CD4-positive, alpha-beta T cell treated with Interleukin-4 for 4 hours (primary cell): ENCODE results near the gene APP.
"Not testable (repeated sequence)": the region's sequence is repeated elsewhere in the genome, so short reads cannot be mapped to it uniquely, and the experiment has no call there.

Experiments
- DNase-seq: peaks from one replicate; pipeline ENCODE4 v3.0.0-alpha.2; 2020

Gene APP

GRCh38 chr21:26096494-26097371, 73.8 kb downstream of the APP start:
- no peak for DNase-seq

- no peak for DNase-seq
Observed at GRCh38 chr21:26095131-26095530, 75.4 kb downstream of the APP start.

GRCh38 chr21:26093122-26093521, 77.4 kb downstream of the APP start:
- DNase-seq: no peak

DNA sequence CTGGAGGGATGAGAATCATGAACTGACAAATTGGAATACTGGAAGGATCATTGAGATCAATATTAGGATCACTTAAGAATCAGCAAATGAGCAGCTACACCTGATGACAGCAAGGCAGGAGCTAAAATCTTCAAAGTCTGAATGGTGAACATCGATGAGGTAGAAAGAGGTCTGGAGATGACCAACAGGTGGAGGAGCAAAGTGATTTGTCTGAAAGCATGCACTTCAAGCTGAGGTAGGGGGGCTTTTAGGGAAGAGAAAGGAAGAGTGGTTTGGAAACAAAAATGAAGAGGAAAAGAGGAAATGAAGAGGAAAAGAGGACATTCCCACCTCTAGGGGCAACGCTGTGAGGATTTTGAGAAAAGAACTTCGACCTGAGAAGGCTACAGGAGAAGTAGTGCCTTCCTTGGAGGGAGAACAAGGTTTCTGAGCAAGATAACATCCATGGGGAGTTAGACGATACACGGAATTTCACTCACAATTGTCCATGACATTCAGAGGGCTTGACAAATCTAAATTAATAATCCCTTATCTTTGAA, 79.0 kb downstream of the APP start:
- DNase-seq: no peak

- DNase-seq: no peak
Observed at GRCh38 chr21:26089730-26090129, 80.8 kb downstream of the APP start.

DNA sequence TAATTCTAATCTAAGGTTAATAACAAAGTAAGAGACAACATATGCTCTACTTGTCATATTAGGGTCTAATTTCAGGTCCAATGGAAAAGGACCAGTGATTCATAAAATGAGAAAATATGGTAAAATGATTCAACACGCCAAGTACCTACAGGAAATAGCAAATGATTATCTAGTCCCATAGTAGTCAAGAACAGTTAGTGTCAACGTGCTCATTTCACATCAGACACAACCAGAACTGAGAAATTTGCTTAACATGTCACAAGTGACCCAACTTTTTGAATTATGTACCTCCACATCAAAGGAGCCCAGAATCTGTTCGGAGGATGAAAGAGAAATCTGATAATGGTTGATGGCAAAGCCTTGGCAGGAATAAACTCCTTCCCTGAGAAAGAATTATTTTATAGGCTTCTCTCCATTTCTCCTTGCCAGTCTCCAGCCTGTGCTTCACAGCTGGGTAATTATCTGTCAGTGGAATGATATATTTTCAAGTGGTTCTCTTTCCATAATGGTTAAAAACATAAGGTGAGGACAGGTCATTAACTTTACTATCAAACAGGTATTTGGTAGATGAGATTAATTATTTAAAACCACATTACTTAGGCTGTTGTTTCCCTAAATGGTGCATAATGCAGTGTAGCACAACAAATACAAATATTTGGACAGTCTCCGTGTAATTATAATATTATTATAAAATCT, 83.2 kb downstream of the APP start:
- DNase-seq: no peak

GRCh38 chr21:26085882-26086281, 84.7 kb downstream of the APP start:
- no peak for DNase-seq

DNA sequence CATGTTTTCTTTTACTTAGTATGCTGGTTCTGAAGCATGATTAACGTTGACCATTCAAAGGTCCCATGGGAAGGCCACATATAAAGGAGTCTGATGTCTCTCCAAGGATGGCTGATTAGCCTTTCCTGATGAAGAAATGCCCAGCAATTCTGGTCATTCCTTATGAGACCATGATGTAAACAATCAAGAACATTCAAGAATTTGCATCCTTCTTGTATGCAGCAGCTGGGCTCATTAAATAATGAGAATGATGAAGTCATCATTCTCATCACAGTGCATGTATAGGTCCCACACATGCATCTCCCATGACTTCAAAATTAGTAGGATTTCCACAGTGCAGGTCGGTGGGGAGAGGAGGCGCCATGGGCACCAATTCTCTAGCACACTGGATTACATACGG, 85.4 kb downstream of the APP start:
- DNase-seq: no peak

GRCh38 chr21:26082549-26082948, 88.0 kb downstream of the APP start:
- no peak for DNase-seq

DNA sequence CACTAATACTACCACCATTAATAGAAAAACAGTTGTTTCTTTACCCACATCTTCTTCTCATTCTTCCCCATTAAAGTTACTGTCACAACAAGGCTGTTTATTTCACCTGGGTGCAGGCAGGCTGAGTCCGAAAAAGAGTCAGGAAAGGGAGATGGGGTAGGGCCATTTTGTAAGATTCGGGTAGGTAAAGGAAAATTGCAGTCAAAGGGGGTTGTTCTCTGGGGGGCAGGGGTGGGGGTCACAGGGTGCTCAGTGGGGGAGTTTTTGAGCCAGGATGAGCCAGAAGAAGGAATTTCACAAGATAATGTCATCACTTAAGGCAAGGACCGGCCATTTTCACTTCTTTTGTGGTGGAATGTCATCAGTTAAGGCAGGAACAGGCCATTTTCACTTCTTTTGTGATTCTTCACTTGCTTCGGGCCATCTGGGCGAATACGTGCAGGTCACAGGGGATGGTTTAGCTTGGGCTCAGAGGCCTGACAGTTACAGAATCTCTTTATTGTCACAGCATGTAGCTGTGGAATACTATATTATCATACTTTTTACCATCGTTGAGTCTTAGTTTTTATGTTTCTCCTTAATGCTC, 89.3 kb downstream of the APP start:
- not testable (repeated sequence) for DNase-seq

- no peak for DNase-seq
Observed at GRCh38 chr21:26080211-26080610, 90.4 kb downstream of the APP start.

- no peak for DNase-seq
Observed at GRCh38 chr21:26079366-26079765, 91.2 kb downstream of the APP start.

- no peak for DNase-seq
Observed at GRCh38 chr21:26077521-26077920, 93.0 kb downstream of the APP start.

DNA sequence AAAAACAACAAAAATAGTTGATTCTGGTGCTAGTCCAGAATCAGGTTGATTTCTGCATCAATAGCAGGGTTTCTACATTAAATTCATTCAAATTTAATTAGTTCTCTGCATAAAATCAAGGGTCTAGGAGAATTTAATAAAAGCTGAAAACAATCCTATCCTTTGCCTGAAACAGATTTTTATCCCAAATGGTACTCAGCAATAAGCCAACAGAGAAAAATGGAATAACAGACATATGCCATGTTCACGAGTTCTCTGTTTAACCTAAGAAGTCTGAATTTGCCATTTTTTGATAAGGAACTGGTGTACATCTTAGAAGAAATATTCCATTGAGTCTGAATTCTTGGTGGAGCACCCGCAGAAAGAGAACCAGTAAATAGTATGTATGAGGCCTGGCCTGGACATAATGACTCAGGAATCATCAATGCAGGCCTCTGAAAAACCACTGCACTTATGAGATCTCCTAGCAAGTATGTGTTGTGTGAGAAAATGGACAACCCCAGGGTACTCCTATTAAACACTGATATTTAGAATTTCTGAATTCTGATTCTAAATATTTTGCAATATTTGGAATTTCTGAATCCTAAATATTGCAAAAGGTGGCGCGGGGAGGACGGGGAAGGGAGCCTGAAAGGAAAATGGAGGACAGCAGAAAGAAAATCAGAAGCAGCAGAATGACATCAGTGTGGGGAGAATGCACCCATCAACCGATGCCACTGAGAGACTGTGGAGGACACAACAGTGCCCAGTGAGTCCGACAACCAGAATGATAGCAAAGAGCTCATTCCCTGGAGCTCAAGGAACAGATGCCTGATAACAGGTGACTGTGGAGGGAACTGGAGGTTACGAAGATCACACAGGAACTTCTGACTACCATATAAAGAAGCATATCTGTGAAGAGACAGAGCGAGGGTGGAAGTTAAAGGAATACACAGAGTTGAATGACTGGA, 97.6 kb downstream of the APP start:
- DNase-seq: no peak

GRCh38 chr21:26070822-26071425, 99.6 kb downstream of the APP start:
- peak; percentile 25 for DNase-seq

DNA sequence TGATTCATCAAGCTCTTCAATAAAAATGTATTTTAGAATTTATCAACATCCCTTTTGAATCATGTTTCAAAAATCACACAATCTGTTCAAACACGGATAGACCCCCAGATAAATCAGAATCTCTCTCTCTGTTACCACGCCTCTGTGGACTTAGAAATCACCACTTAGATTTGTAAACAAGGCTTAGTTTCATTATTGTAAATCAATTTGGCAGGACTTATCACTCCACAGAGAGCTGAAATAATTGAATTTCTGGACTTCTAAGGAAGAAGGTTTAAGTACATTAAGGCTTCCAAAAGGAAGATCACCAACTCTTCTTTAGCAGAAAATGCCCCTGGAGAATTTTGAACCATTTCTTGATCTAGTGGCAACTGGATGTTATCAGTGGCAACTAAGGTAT, 100.4 kb downstream of the APP start:
- no peak for DNase-seq

- DNase-seq: no peak
Observed at GRCh38 chr21:26068776-26069175, 101.8 kb downstream of the APP start.

DNA sequence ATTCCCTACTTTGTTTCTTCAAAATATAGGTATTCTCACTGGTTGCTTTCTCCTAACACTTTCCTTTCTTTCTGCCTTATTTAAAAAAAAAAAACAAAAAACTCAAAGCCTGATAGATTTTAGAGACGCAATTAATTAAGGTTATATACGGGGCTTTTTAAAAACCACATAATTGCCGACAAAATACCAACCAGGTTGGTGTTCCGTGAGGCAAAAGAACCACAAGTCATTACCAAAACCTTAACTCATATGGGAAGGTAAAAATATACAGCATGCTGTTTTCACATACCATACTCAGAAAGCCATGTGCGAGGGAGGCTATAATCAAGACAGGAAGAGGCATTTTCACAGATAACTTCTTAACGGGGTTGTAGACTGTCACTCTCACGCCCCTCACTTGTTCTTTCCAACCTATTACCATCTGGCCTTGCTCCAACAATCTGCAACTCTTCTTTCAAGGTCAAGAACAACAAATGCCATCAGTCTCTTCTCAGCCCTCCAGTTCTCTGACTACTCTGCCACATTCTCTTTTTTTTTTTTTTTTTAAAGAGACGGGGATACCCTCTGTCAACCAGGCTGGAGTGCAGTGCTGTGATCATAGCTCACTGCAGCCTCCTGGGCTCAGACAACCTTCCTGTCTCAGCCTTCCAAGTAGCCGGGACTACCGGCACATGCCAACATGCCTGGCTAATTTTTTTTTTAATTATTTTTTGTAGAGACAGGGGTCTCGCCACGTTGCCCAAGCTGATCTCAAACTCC, 102.6 kb downstream of the APP start:
- no peak for DNase-seq

GRCh38 chr21:26064506-26064905, 106.1 kb downstream of the APP start:
- DNase-seq: no peak

DNA sequence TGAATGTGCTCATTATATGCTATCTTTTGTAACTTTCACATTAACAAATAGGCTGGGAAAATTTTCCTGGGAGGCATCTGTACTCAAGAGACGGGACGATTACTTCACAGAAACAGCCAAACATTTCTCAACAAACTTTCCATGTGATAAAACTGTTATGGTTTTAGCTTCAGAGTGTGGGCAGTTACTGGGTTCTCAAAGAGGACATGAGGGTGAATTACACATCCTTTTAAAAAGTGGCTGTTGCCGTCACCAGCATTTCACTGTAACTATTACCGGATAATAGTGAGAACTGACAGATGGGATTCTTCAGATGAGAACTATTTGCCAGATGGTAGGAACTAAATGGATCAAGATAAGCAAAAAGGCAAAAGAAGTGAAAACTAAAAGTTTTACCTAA, 109.1 kb downstream of the APP start:
- no peak for DNase-seq
